CD4-positive, alpha-beta T cell treated with Interleukin-10 for 1 hour (primary cell): ENCODE data around the gene LITAFD.

Experiments
- DNase-seq: peaks from one replicate; pipeline ENCODE4 v3.0.0-alpha.2; 2020

LITAFD gene

DNA sequence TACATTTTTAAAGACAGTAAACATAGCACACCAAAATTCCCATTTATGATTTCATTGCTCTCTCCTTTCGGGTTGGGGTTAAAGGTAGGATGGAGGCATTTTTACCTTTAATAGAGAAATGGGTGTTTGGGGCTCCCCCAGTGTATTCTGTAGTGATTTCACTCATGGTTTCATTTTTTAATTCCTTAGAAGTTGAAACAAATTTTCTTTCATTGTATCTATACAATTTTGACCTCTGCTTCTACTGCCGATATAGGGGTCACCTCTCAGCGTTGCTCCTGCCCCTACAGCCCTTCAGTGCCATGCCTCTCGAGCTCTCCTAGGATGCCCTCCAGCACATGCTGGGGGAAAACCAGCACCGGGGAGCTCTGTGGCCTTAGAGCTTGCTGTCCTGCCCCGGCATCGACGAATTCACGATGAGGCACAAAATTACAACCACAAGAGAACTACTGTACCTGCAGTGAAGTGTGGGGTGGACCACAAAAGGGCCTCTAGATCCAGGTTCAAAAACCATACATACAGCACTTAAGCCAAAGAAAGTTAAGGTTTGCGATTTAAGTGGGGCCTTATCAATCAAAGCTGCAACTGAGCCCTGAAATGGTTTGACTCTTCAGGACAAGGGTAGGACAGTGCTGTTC lies 39.3 kb downstream of the LITAFD start:
- DNase-seq = no peak

DNA sequence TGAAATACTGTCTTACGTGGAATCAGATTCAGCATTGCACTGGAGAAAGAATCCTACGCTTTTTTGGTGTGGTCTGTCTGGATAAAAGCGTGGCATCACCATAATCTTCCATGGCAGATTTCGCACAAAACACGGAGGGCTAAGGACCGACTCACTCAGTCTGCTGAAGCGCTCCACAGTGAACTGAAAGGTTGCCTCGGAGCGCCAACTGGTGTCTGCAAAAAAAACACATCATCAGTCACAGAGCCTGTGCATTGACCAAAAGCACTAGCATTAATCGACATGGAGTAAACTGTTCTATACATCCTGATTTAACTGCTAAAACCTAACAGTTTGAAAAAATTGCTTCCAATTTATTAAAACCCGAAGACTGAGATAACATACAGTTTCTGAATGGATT lies 41.0 kb downstream of the LITAFD start:
- no peak for DNase-seq

DNA sequence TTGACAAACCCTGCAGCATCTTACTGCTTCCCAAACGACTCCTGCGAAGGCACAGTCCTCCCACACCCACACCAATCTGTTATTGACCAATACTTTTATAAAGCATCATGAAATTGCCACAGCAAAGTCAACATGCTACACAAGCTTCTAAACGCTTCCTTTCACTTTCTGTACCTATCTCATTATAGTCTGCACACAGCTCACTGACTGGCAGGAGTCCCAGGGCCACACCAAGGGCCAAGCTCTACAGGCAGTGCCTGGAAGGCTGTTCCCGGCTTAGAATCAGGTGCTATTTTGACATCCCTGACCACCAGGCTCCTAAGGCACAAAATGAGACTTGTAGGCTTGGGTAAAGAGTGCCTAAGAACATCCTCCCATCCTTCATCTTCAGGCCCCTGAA lies 42.1 kb downstream of the LITAFD start:
- no peak for DNase-seq

DNA sequence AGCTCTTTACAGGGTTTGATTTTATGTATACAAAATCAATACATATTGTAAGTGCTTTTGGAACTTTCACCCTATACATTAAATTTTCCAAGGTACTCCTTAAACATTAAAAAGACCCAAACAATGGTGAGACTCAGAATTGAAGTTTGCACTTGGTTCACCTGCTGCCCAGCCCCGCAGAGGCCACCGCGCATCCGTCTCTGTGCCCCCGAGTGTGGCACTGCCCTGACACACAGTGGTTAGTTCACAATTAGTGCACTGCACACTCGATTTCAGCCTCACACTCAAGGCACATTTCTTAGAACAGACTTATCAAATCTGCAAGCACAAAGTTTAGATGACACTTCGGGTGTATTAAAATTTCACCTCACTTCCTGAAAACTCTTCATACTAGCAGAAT lies 43.3 kb downstream of the LITAFD start:
- DNase-seq = no peak

DNA sequence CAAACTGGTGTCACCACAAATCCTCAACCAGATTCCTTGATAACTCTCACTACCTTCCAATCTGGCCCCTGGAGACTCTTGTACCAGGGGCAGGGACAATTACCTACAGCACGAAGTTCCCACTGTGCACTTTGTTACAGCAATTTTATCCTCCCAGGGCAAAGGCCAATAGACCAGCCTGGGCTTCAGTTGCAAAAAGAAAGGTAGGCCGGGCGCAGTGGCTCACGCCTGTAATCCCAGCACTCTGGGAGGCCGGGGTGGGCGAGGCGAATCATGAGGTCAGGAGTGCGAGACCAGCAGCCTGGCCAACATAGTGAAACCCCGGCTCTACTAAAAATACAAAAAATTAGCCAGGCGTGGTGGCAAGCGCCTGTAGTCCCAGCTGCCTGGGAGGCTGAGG lies 44.7 kb downstream of the LITAFD start:
- DNase-seq = no peak

DNA sequence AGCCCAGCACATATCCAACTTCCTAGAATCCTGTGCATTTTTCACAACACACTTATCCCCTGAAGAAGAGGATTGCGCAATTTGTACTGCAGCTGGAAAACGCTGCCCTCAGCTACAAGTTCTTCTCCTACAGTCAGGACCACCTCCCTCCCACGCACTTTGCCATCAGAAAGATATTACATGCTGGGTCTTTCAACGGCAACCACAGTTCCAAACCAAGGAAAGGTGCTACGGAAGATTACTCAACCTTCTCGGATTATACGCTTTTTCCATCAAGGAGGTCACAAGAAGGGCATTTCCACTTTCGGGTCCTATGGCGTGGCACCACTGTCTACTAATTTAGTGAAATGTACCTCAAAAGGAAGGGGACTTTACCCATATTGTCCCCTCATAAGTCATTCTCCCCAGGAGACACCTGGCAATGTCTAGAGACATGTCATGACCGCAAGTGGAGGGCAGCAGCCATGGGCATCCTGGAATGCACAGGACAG lies 46.4 kb downstream of the LITAFD start:
- DNase-seq = no peak

DNA sequence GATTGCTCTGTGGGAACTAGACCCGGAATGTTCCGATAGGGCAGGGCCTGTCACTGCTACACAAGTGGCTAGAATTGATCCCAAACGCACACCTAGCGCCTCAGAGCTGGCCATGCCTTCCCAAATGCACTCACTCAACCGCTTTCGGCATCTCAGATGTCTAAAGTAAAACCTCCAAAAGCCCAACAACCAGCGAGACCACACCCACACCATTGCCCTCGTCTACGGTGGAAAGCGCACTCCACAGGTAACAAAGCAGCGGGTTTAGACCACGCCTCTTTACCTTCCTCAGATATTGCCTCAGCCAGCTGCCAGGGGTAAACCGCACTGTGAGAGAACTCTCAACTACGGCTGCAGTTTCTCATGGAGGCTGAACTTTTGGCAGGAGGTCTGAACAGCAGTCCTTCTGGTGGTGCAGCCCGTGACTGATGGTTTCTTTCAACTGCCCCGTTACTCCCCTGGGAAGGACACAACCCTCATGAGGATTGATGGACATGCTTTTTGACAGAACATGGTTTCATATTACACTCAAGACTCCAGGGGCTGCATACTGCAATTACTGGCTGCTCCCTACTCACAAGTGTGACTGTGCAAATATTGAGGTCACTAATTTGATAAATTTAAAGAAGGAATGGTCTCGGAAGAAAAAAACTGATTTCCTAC lies 47.1 kb downstream of the LITAFD start:
- no peak for DNase-seq

DNA sequence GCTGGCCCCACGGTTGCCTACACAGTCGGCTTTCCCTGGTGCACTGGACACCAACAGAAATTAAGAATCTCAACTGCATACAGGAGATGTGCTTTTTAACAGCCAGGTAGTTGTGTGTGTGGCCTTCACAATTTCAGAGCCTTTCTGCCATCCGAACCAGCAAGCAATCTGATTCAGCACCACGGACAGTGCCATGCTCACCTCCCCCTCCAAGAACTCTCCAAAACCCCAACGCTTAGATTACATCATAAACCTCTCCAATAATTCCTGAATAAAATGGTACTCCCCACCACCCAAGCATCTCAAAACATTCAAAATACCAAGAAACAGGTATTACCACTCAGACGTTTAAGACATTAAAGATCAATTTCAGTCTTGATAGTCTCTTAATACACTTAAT lies 49.7 kb downstream of the LITAFD start:
- DNase-seq = peak; percentile 55

DNA sequence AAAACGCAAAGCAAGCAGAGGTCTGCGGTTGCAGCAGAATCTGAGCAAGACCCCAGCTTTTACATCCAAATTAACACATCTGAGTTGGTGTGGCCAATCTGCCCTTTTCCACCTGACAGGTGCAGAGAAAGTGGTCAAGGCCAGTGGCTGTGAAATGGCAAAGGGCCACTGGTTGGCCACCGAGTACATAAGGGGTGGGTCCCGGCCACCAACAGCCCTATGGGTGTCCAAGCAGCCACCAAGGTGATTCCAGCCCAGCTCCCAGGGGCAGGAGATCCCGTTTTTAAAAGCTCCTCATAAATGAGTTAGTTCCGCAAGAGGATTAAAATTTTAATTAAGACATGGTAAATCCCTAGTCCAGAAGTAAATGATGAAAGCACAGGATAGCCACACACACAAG lies 52.5 kb downstream of the LITAFD start:
- no peak for DNase-seq
